ENCODE results near the gene CPNE2.
"Not testable (repeated sequence)": the region's sequence is repeated elsewhere in the genome, so short reads cannot be mapped to it uniquely, and the experiment has no call there.

Gene CPNE2

DNA sequence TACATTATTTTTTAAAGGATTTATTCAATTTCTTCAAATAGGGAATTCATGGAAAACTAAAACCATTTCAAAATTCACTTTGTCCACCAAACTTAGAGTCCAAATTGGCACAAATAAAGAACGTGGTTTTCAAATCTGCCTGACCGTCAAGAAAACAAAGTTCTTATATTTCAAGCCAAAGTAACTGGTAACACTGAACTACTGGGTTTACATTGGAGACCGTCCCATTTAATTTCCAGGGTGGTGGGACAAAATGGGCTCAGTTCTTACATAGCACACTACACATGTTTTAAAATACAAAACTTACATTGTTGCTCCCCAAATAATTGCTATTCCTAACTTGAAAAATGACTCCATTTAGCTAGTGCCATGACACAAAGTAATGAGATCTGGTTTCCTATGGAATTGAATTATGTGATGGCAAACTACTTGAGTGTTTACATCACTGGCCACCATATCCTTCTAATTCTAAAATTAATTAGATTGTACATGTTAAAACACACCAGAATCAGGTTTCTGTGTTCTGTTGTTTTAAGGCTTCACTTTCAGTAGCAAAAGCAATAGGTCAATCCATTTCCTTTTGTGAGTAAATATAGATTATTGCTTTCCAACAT lies 86.9 kb downstream of the CPNE2 start:
- DNase-seq: no peak

- DNase-seq: no peak
Observed at GRCh38 chr16:57184113-57184512, 91.7 kb downstream of the CPNE2 start.

GRCh38 chr16:57184887-57185445 lies 92.6 kb downstream of the CPNE2 start:
- DNase-seq: no peak

DNA sequence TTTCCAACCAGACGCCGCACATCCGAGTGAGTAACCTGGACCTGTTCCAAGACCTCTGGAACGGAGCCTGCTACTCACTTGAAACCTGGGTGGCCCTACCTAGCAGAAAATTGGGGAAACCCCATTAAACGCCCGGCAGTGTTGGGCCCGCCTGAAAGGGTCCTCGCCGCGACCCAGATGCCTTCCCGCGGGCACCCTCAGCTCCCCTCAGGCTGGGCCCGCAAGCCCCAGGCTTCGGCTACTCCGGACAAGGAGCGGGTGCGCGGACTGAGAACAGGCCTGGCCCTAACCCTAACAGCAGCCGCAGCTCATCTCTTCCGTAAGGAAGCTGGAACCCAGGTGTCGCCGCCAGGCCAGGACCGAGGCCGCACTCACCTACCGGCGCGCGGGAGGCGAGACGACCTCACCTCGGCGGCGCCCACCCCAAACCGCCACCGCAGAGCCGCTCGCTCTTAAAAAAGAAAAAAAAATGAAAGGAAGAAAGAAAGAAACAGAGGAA lies 93.1 kb downstream of the CPNE2 start:
- DNase-seq: no peak

DNA sequence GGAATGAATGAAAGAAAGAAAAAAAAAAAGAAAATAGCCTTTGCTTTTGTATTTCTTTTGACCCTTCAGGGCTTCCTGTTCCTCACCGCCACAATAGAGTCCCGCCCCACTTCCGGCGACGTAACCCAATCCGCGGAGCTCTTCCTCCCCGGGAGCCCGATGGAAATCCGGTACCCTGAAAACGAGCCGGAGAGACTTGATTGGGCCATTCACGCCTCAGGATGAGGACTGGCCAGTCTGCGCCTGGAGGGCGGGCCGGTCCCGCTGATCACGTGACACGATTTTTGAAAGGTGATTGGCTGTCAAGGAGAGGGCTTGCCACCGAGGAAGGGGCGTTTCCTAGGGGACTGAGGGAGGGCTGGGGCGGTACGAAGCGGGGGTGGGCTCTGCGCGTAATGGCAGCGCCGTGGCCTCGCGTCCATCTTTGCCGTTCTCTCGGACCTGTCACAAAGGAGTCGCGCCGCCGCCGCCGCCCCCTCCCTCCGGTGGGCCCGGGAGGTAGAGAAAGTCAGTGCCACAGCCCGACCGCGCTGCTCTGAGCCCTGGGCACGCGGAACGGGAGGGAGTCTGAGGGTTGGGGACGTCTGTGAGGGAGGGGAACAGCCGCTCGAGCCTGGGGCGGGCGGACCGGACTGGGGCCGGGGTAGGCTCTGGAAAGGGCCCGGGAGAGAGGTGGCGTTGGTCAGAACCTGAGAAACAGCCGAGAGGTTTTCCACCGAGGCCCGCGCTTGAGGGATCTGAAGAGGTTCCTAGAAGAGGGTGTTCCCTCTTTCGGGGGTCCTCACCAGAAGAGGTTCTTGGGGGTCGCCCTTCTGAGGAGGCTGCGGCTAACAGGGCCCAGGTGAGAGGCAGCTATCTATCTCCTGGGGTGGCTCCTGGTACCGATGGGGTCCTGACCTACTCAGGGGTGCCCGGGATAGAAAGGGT lies 93.8 kb downstream of the CPNE2 start, which contains the start of the genes PSME3IP1 and RSPRY1:
Gene PSME3IP1, minus strand, starts transcription at position 95 of the 927 bp plus-strand sequence. CDS start 12,185 bp downstream, outside the sequence.
Gene RSPRY1, plus strand, starts transcription at position 385 of the 927 bp plus-strand sequence. CDS start 18,330 bp downstream, outside the sequence.
- DNase-seq: peak; percentile 93

DNA sequence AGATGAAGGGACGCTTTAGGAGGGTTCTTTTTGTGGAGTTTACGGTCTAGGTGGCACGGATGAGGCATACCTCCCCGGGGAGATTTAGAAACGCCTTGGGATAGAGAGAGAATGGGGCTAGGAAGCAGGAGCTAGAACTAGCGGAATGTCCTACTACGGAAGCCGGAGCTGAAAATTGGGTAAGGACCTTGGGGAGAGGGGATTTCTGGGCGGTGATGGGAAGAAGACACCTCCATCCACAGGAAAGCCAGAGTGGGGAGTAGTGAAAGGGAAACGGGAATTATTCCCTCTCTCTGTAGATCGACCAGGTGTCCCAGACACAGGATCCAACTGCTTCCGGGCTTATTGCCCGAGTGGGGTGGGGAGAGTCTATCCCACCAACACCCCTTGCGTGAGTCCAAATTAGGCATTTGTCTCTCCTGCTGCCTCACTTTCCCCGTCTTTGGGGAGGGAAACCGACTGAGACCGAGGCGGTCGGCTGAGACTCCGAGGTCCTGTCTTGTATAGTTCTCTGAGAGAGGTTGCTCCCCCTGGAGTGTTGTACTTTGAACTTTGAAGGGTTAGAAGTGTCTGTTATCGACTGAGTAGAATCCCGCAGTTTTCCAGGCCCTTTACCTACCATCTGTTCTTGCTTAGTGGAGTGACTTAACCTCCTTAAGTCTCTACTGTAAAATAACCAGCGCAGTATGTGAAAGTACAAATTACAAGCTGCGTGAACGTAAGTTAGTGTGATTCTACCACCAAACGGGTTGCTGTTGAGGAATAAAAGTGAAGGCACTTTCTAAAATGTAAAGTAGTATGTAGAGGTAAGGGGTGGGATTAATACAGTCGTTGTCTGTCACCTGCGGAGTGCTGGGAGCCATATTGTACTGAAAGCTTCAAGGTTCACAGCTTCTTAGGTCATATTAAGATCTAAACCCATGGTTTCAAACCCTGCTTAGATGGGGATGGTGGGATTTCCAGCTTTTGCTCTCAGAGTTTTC lies 94.8 kb downstream of the CPNE2 start:
- no peak for DNase-seq

DNA sequence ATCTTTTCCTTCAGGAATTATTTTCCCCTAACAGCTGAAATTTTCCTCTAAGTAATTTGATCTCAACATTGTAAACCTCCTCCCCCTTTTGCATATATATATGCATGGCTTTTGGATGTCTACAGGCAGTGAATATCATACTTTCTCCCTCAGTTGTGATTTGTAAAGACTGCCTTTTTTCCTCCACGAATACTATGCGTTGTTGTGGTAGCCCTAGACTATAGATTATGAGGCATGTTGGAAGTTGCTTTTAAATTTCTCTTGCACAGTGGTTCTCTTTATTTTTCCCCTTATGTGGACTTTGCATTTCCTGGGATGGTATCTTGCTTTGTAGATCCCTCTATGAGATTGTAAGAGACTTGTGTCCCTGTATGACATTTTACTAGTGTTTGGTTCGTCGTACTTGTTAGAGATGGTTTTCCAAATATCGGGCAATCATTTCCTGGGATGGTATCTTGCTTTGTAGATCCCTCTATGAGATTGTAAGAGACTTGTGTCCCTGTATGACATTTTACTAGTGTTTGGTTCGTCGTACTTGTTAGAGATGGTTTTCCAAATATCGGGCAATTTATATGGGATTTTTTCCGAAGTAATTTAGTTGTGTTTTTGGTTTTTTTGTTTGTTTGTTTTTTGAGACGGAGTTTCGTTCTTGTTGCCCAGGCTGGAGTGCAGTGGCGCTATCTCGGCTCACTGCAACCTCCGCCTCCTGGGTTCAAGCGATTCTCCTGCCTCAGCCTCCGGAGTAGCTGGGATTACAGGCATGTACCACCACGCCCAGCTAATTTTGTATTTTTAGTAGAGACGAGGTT lies 95.7 kb downstream of the CPNE2 start:
- DNase-seq: not testable (repeated sequence)

DNA sequence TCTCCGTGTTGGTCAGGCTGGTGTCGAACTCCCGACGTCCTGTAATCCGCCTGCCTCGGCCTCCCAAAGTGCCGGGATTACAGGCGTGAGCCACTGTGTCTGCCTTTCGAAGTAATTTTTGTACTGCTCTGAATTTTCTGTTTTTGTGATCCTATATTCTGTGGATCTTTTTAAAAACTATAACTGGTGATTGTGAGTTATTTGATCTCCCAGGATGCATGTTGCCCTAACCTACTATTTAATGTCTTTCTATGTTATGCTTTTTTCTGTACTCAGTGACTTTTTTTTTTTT lies 96.3 kb downstream of the CPNE2 start:
- DNase-seq: no peak

- DNase-seq: not testable (repeated sequence)
Observed at GRCh38 chr16:57189527-57189926, 97.1 kb downstream of the CPNE2 start.

GRCh38 chr16:57190136-57190535 lies 97.8 kb downstream of the CPNE2 start:
- no peak for DNase-seq

- no peak for DNase-seq
Observed at GRCh38 chr16:57191056-57191571, 98.7 kb downstream of the CPNE2 start.

GRCh38 chr16:57192146-57192545 lies 99.8 kb downstream of the CPNE2 start:
- DNase-seq: no peak

DNA sequence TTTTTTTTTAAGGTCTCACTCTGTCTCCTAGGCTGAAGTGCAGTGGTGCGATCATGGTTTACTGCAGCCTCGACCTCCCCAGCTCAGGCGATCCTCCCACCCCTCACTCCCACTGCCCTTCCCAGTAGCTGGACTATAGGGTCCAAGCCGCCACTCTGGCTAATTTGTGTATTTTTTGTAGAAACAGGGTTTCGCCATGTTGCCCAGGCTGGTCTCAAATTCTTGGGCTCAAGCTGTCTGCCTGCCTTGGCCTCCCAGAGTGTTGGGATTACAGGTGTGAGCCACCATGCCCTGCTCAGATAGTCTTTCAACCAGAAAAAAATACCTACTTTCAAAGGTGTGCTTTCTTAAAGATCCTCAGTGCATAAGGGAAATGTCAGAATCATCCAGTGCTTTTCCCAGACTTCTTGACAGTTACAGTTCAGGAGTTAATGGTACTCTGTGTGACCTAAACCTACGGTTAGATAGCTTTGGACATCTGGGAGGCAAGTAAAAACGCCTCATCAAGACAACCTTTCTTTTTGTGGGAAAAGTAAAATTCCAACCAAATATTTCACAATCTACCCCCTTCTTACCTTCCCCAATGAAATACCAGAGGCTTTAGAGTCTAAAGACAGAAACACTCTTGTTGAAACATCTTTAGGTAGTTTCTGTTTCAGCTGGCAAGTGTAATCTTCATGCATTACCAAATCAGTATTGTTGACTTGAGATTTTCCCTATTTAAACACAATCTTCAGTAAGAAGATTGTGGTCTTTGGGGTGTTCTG lies 100.5 kb downstream of the CPNE2 start:
- no peak for DNase-seq

- no peak for DNase-seq
Observed at GRCh38 chr16:57194512-57194911, 102.1 kb downstream of the CPNE2 start.

GRCh38 chr16:57196286-57196685 lies 103.9 kb downstream of the CPNE2 start:
- DNase-seq: no peak

DNA sequence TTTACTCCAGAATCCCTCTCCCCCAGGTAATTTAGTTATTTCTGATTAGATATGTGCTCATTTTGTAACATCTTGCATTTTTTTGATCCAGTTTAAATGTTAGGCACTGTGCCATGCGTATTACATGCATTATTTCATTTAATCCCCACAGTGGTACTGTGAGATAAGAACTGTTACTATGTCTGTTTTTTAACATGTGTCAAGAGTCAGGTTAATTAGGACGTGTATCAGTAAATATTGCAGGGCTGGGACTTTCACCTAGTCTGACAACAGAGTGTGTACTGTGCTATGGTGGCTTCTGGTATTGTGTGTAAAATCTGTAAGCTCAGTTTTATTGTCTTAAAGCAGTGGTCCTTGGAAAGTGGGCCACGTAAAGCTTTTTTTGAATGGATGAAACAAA lies 104.4 kb downstream of the CPNE2 start:
- DNase-seq: no peak
